T-helper 9 cell (primary cell): Measurements from ENCODE around the gene SLC19A1.

Experiments used
- DNase-seq: peaks from one replicate; pipeline ENCODE4 v3.0.0-alpha.2; 2020

SLC19A1 gene

DNA sequence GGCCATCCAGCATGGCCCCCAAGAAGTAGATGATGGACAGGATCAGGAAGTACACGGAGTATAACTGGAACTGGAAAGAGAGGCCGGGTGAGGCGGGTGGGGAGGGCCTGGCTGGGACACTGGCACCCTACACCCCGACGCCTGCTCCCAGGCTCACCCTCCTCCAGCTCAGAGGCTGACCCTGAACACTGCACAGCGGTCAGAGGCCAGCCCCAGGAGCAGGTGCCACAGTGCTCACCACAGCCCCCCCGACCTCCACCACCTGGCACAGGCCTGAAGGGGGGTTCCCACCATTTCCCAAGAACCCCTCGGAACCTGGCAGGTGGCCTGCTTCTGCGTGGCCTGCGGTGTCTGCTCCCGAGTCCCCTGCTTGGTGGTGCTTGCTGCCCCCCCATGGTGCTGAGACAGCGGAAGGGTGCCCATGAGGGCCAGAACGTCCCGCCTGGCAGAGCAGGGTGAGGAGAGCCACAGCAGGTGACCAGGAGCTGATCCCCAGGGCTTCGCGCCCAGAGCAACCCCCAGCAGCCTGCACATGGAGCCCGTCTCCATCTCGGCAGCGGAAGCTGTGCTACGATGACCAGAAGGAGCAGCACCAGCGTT is 26.1 kb downstream of the SLC19A1 start:
- no peak for DNase-seq

- no peak for DNase-seq
Observed at GRCh38 chr21:45515241-45516061, 26.8 kb downstream of the SLC19A1 start.

DNA sequence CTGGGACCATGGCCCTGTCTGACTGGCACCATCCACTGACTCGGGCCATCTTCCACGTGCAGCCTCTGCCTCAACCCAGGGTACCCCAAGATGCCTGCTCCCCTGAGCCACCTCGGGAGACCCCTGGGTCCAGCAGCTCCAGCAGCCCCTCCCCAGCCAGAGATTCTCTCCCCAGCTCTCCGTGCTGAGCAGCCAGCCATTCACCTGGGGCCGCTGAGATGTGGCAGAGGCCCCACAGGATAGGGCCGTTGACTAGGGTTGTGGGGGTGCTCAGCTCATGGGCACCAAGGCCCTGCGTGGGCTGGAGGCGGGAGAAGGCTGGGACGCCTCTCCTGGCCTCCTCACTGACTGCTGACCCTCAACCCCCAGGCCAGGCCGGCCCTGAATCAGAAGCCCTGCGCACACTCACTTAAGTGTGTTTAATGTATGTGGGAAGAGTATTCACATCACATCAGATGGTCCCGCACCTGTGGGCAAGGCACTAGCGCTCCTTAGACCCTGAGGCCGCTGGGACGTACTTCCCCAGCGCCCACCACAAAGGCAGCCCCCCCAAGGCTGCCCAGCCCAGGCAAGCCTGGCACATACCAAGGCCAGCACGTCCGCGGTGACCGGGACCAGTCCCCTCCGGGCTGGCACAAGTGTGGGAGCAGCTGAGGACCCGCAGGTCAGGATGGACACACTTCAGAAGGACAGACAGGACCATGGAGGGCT is 27.8 kb downstream of the SLC19A1 start:
- no peak for DNase-seq

DNA sequence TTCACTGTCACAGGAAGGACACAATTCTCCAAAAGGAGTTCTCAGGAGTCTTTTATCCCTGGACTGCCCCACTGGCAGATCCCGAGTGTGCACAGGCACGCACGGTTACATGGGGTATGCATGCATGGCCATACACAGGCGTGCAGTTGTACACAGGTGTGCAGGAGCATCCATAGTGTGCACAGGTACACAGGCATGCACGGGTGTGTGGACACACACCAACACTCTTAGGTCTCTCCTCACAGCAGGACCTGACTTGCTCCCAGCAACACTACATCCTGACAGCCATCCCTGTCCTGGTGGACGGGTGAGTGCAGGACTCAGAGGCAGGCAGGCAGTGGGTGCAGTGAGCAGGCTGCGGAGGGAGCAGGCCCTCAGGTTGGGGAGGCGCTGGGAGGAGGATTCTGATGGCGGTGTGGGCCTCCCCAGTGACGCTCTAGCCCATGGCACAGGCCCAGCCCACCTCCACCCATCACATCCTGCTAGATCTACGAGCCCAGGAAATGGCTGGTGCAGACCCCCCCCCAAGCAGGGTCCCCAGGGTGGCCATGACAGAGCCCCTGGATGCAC is 28.4 kb downstream of the SLC19A1 start:
- DNase-seq, result no peak

DNA sequence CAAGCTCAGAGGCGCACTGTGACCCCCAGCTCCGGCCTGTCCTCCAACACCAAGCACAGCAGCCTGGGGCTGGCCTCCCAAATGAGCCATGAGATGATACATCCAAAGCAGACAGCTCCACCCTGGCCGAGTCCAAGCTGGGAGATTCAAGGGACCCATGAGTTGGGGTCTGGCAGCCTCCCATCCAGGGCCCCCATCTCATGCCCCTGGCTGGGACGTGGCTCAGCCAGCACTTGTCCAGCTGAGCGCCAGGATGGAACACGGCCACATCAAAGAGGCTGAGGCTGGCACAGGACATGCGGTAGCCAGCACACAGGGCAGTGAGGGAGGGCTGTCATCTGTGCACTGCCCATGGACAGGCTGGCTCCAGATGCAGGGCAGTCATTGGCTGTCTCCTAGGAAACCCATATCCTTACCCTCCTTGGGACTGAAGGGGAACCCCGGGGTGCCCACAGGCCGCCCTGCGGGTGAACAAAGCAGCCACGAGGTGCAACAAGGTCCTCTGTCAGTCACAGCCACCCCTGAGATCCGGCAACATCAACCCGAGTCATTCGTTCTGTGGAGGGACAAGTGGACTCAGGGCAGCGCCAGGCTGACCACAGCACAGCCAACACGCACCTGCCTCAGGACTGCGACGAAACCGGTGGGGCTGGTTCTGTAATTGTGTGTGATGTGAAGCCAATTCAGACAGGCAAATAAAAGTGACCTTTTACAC is 29.1 kb downstream of the SLC19A1 start:
- DNase-seq, result no peak

- DNase-seq, result no peak
Observed at GRCh38 chr21:45512626-45513002, 29.6 kb downstream of the SLC19A1 start.

DNA sequence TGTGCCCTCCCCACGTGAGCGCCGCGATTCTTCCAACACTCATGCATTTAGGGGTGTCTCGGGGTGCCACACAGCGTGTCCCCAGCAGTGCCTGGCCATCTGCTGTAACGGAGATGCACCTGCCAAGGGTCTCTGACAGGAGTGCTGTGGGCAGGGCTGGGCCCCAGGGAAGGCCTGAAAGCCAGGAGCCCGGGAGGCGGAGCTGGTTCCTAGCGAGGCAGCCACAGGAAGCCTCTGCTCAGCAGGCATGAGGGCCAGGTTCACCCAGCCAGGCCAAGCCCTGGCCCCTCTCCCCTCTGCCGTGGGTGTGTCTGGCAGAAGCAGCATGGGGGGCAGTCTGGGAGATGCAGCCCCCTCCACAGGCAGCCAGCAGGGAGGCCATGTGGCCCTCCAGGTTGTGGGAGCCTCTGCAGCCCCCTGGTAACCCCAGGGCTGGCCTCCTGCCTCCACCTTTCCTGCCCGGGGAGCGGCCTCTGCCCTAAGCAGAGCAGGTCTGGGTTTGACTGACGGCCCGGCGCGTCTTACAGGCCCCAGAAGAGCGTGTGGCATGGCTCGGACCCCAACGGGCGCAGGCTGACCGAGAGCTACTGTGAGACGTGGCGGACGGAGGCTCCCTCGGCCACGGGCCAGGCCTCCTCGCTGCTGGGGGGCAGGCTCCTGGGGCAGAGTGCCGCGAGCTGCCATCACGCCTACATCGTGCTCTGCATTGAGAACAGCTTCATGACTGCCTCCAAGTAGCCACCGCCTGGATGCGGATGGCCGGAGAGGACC is 30.4 kb downstream of the SLC19A1 start:
- no peak for DNase-seq

- no peak for DNase-seq
Observed at GRCh38 chr21:45511007-45511406, 31.2 kb downstream of the SLC19A1 start.

DNA sequence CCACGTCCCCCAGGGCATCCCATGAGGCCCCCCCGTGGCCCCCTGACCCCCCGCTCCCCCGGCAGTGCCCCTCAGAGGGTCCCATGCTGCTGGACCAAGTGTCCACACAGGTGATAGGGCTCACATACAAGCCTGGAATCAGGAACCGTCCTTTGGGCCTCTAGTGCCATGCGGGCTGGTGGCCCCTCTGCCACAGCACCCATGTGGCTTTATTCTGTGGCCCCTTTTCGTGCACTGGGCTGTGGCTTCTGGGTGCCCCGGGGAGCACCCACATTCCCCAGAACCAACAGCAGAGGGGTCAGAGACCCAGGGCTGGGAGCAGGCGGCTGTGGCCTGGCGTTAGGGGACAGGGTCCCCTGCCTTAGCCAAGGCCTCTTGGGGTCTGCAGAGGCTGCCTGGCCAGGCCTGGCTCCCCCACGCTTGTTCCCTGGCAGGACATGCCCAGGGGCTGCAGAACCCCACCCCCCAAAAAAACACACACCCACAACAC is 31.7 kb downstream of the SLC19A1 start:
- no peak for DNase-seq

GRCh38 chr21:45509566-45510465 is 32.4 kb downstream of the SLC19A1 start:
- DNase-seq, result no peak

DNA sequence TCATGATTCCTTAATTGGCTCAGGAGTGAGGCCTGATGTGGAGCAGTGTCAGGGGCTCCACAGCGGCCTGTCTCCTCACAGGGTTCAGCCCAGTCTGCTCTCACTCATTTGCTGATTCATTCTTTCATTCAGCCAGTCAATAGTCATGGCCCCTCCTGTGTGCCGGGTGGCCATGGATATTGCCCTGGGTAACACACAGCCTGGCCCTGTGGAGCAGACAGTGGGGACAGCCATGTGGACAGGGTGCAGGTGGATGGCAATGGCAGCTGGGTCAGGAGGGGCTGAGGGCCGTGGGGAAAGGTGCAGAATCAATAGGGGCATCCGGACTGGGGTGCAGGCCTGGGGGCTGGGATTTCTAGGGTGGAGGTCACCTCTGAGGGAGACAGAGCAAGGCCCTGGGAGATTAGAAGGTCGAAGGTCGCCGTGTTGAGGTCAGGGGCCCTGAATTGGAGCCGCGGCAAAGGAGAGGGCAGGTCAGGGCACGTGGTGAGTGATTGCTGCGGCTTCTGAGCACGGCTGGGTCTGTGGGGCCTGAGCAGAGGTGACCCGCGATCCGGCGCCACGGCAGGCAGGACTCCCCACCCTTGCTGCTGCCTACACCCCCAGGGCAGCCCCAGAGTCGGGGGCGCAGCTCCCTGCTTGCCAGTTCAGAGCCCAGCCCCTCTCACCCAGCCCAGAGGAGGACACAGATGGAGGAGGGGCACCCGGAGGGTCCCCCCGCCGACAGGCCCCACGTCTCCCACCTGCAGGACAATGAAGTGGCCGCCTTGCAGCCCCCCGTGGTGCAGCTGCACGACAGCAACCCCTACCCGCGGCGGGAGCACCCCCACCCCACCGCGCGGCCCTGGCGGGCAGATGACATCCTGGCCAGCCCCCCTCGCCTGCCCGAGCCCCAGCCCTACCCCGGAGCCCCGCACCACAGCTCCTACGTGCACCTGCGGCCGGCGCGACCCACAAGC is 33.4 kb downstream of the SLC19A1 start:
- DNase-seq, result no peak

DNA sequence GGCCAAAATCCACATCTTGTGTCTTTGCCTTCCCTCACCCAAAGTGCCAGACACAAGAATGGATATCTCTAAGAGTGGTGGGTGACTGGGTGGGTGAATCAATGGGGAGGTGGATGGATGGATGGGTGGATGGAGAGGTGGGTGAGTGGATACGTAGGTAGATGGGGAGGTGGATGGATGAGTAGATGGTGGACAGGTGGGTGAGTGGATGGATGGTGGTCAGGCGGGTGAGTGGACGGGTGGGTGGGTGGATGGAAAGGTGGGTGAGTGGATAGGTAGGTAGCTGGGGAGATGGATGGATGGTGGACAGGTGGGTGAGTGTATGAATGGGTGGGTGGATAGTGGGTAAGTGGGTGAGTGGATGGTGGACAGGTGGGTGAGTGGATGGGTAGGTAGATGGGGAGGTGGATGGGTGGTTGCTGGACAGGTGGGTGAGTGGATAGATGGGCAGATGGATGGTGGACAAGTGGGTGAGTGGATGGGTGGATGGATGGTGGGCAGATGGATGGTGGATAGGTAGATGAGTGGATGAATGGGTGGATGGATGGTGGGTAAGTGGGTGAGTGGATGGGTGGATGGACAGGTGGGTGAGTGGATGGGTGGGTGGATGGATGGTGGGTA is 34.2 kb downstream of the SLC19A1 start:
- DNase-seq, result no peak

GRCh38 chr21:45507523-45507875 is 34.7 kb downstream of the SLC19A1 start:
- DNase-seq, result no peak

GRCh38 chr21:45506836-45507522 is 35.3 kb downstream of the SLC19A1 start:
- no peak for DNase-seq

- no peak for DNase-seq
Observed at GRCh38 chr21:45506241-45506817, 35.9 kb downstream of the SLC19A1 start.

- no peak for DNase-seq
Observed at GRCh38 chr21:45505416-45506021, 36.7 kb downstream of the SLC19A1 start.

DNA sequence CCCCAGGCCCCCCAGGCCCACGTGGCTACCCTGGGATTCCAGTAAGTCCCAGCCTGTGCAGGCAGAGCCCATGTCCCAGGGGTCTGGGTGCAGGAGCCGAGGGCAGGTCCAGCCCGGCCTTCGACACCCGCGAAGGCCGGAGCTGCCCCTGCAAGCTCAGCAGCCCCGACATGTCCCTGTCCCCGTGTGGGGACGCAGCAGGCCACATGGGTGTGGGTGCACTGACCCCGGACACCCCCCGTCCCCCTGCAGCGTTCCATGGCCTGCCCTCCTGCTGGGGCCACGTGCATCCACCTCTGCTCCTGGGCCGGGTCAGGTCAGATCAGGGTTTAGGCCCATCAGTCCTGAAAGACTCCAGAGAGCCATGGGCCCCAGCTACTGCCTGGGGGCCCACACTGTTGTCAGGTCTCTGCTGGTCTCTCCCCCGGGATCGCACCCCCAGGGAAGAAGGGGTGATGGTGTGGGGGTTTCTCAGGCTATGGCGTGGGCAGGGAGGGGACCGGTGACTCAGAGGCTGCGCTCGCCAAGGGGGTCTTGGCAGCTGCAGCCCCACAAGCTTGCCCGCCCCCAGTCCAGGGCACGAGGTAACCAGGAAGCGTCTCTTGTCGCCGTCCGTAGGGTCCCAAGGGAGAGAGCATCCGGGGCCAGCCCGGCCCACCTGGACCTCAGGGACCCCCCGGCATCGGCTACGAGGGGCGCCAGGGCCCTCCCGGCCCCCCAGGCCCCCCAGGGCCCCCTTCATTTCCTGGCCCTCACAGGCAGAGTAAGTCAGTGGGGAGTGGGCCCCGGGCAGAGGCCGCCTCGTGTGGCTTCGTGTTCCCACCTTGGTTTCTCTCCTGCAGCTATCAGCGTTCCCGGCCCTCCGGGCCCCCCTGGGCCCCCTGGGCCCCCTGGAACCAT is 37.5 kb downstream of the SLC19A1 start:
- DNase-seq, result no peak
